Stimulated activated CD8-positive, alpha-beta memory T cell treated with anti-CD3 and anti-CD28 coated beads, Interleukin-12 subunit alpha, Interleukin-12 subunit beta, amount 100 ng/mL, for 1 hour (primary cell): Measurements from ENCODE around the gene EIF2AK2.

Experiments used
- DNase-seq: peaks from one replicate; pipeline ENCODE4 v3.0.0-alpha.2; 2020; ENCODE audit warnings: low read depth

The EIF2AK2 gene

GRCh38 chr2:37098416-37099118 is 58.2 kb downstream of the EIF2AK2 start:
- no peak for DNase-seq

GRCh38 chr2:37096568-37096967 is 60.2 kb downstream of the EIF2AK2 start:
- DNase-seq, result no peak

- DNase-seq, result no peak
These were observed 64.9 kb downstream of the EIF2AK2 start for GRCh38 chr2:37091873-37092272.

GRCh38 chr2:37090019-37090477 is 66.7 kb downstream of the EIF2AK2 start:
- DNase-seq, result no peak

GRCh38 chr2:37085731-37086147 is 71.0 kb downstream of the EIF2AK2 start:
- DNase-seq, result no peak

GRCh38 chr2:37084797-37085196 is 72.0 kb downstream of the EIF2AK2 start:
- DNase-seq, result no peak

GRCh38 chr2:37083873-37084794 is 72.6 kb downstream of the EIF2AK2 start, which contains the start of the genes GPATCH11 and HEATR5B:
TSS of gene GPATCH11 (plus strand) at chr2:37084518. CDS start at chr2:37088382, 3,864 bp downstream.
TSS of gene HEATR5B (minus strand) at chr2:37084372. CDS start at chr2:37083414, 958 bp downstream.
- peak; percentile 87 for DNase-seq

GRCh38 chr2:37080689-37081088 is 76.1 kb downstream of the EIF2AK2 start:
- no peak for DNase-seq

- no peak for DNase-seq
These were observed 76.5 kb downstream of the EIF2AK2 start for GRCh38 chr2:37080266-37080665.

GRCh38 chr2:37070931-37071330 is 85.8 kb downstream of the EIF2AK2 start:
- no peak for DNase-seq

GRCh38 chr2:37068686-37069085 is 88.1 kb downstream of the EIF2AK2 start:
- no peak for DNase-seq

- no peak for DNase-seq
These were observed 95.0 kb downstream of the EIF2AK2 start for GRCh38 chr2:37061776-37062175.

GRCh38 chr2:37061013-37061711 is 95.6 kb downstream of the EIF2AK2 start:
- no peak for DNase-seq

- no peak for DNase-seq
These were observed 96.3 kb downstream of the EIF2AK2 start for GRCh38 chr2:37060446-37060845.

GRCh38 chr2:37059841-37060240 is 96.9 kb downstream of the EIF2AK2 start:
- DNase-seq, result no peak

- DNase-seq, result no peak
These were observed 104.0 kb downstream of the EIF2AK2 start for GRCh38 chr2:37052600-37053332.
